ENCODE measurements around the gene GTPBP2.
A peak's percentile ranks its signal among the peaks of the same experiment; 100 is the strongest.

Gene GTPBP2

DNA sequence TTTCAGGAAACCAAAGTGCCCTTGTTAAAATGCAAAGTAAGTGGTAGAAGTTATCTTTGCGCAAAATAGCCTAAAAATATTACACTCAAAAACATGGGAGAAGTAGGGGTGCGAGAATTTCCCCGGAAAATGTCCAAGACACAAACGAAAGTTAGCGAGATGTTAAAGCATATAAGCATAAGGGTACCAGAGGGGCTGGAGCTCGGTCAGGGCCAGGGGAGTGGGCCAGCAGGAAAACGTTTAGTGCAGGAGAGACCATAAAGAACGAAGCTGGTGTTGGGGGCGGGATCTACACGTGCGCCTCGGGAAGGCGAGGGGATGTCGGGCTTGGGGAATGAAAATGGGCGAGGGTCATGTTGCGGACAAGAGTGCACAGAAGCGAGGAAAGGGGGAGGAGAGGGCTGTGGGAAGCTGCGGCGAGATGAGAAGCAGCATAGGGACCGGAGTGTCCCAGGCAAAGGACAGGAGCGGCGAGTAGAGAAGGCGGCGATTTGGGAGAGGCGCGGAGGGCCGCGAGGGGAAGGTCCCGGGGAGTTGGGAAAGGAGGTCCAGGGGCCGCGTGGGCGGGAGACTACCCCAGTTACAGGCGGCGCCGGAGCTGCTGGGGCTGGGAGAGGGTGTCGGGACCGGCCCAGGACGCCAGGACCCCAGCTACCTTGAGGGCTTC lies 53.8 kb downstream of the GTPBP2 start:
- DNase-seq, result peak; percentile 50

DNA sequence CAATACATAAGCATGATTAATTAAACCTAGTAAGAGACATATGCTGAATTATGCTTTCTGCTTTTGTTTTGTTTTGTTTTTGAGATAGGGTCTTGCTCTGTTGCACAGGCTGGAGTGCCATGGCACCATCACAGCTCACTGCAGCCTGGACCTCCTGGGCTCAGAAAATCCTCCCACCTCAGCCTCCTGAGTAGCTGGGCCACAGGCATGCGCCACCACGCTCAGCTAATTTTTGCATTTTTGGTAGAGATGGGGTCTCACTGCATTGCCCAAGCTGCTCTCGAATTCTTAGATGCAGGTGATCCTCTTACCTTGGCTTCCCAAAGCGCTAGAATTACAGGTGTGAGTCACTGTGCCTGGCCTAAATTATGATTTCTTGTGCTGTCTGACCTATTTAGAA lies 57.0 kb downstream of the GTPBP2 start:
- DNase-seq, result no peak

DNA sequence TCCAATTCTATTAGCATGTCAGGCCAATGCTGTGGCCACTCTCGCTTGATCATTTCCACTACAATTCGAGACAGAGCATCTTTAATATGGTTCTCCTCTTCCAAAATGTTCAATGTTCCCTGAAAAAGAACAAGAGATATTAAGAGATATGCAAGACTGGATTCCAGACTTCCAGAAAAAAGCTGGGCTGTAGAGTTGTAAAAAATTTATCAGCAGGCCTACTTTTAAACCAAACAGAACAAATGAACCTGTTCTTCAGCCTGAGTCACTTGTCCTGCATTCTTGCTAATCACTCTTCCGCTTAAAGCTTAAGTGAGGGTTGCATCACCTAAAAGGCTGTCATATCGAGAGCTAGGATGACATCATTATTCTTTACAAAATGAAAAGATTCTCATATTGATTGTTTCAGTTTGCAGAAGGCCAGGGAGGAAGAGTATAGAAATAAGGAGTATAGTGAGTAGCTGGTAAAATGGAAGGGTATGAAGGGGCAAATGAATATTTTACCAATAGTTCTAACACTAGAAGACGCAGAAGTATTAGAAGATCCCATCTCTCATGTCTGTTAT lies 58.1 kb downstream of the GTPBP2 start:
- no peak for DNase-seq

All from right forelimb (tissue), 1 donor.